Measurements from ENCODE around the gene NR6A1. TPM values are rescaled to one million over a fixed set of nuclear protein-coding genes. Genes with fewer than 3 reads are reported as not detected.

Gene NR6A1
- total RNA-seq, 1 donor = 0.36 TPM

GRCh38 chr9:124611106-124611505 is 160.0 kb downstream of the NR6A1 start:
- Histone ChIP-seq H2AFZ (ENCODE audit: low read length) (no peak overlapping the region), H3K79me2 (ENCODE audit: insufficient read depth, low read length) (no peaks in the 10 kb centered on the region), H3K36me3 (ENCODE audit: insufficient read depth, low read length) (no peaks in the 10 kb centered on the region), H3K4me3 (ENCODE audit: insufficient read depth, low read length) (no peak overlapping the region), H3K4me2 (ENCODE audit: insufficient read depth, low read length) (no peak overlapping the region), H4K20me1 (ENCODE audit: insufficient read depth, low read length) (no peaks in the 10 kb centered on the region), H3K27me3 (ENCODE audit: insufficient read depth, low read length) (peaks cover 36% of the 10 kb centered on the region), H3K4me1 (ENCODE audit: insufficient read depth, low read length) (no peaks in the 10 kb centered on the region), H3K9me3 (ENCODE audit: low read depth, low read length) (no peaks in the 10 kb centered on the region), H3K27ac (ENCODE audit: low read depth, low read length) (no peak overlapping the region)
- DNase-seq (ENCODE audit: insufficient read length, low spot score, missing footprints) = no peak
- no peak for TF ChIP-seq CTCF (IDR thresholded peaks at IDR 0.05; ENCODE audit: extremely low read depth, low read depth, low read length)

GRCh38 chr9:124606027-124606426 is 165.1 kb downstream of the NR6A1 start:
- H4K20me1 ChIP-seq (ENCODE audit: insufficient read depth, low read length) = no peaks in the 10 kb centered on the region
- no peaks in the 10 kb centered on the region for H3K9me3 ChIP-seq (ENCODE audit: low read depth, low read length)
- H3K4me2 ChIP-seq (ENCODE audit: insufficient read depth, low read length) = no peak overlapping the region
- H3K4me3 ChIP-seq (ENCODE audit: insufficient read depth, low read length) = no peak overlapping the region
- DNase-seq (ENCODE audit: insufficient read length, low spot score, missing footprints) = no peak
- no peaks in the 10 kb centered on the region for H3K79me2 ChIP-seq (ENCODE audit: insufficient read depth, low read length)
- no peak for TF ChIP-seq CTCF (IDR thresholded peaks at IDR 0.05; ENCODE audit: extremely low read depth, low read depth, low read length)
- H2AFZ ChIP-seq (ENCODE audit: low read length) = no peak overlapping the region
- H3K27me3 ChIP-seq (ENCODE audit: insufficient read depth, low read length) = peaks cover 28% of the 10 kb centered on the region
- H3K4me1 ChIP-seq (ENCODE audit: insufficient read depth, low read length) = no peaks in the 10 kb centered on the region
- no peaks in the 10 kb centered on the region for H3K36me3 ChIP-seq (ENCODE audit: insufficient read depth, low read length)
- no peak overlapping the region for H3K27ac ChIP-seq (ENCODE audit: low read depth, low read length)

GRCh38 chr9:124605258-124605657 is 165.9 kb downstream of the NR6A1 start:
- Histone ChIP-seq H3K4me2 (ENCODE audit: insufficient read depth, low read length) (no peak overlapping the region), H3K79me2 (ENCODE audit: insufficient read depth, low read length) (no peaks in the 10 kb centered on the region), H3K4me1 (ENCODE audit: insufficient read depth, low read length) (no peaks in the 10 kb centered on the region), H3K4me3 (ENCODE audit: insufficient read depth, low read length) (no peak overlapping the region), H3K36me3 (ENCODE audit: insufficient read depth, low read length) (no peaks in the 10 kb centered on the region), H2AFZ (ENCODE audit: low read length) (no peak overlapping the region), H4K20me1 (ENCODE audit: insufficient read depth, low read length) (no peaks in the 10 kb centered on the region), H3K9me3 (ENCODE audit: low read depth, low read length) (no peaks in the 10 kb centered on the region), H3K27me3 (ENCODE audit: insufficient read depth, low read length) (peaks cover 28% of the 10 kb centered on the region), H3K27ac (ENCODE audit: low read depth, low read length) (no peak overlapping the region)
- no peak for DNase-seq (ENCODE audit: insufficient read length, low spot score, missing footprints)
- no peak for TF ChIP-seq CTCF (IDR thresholded peaks at IDR 0.05; ENCODE audit: extremely low read depth, low read depth, low read length)

- no peak overlapping the region for H3K4me3 ChIP-seq (ENCODE audit: insufficient read depth, low read length)
- no peak overlapping the region for H2AFZ ChIP-seq (ENCODE audit: low read length)
- H3K27ac ChIP-seq (ENCODE audit: low read depth, low read length) = no peak overlapping the region
- no peaks in the 10 kb centered on the region for H3K79me2 ChIP-seq (ENCODE audit: insufficient read depth, low read length)
- no peaks in the 10 kb centered on the region for H3K9me3 ChIP-seq (ENCODE audit: low read depth, low read length)
- no peaks in the 10 kb centered on the region for H3K4me1 ChIP-seq (ENCODE audit: insufficient read depth, low read length)
- no peaks in the 10 kb centered on the region for H4K20me1 ChIP-seq (ENCODE audit: insufficient read depth, low read length)
- DNase-seq (ENCODE audit: insufficient read length, low spot score, missing footprints) = no peak
- H3K27me3 ChIP-seq (ENCODE audit: insufficient read depth, low read length) = peaks cover 18% of the 10 kb centered on the region
- no peaks in the 10 kb centered on the region for H3K36me3 ChIP-seq (ENCODE audit: insufficient read depth, low read length)
- no peak overlapping the region for H3K4me2 ChIP-seq (ENCODE audit: insufficient read depth, low read length)
- no peak for TF ChIP-seq CTCF (IDR thresholded peaks at IDR 0.05; ENCODE audit: extremely low read depth, low read depth, low read length)
Measured at GRCh38 chr9:124602632-124603031, 168.5 kb downstream of the NR6A1 start.

Data from osteoblast (primary cell).